HG03378 (cell line): Measurements from ENCODE around the gene PPIL1.

ENCODE experiments used
- ATAC-seq: cut with Tn5 transposase; IDR thresholded peaks from one replicate; pipeline ENCODE4 v1.9.1; 2021; ENCODE audit warnings: mild to moderate bottlenecking, moderate library complexity; ENCODE audit not compliant: unreplicated experiment

Gene PPIL1

GRCh38 chr6:36856277-36856676 lies 18.3 kb downstream of the PPIL1 start:
- ATAC-seq, result no peak

- no peak for ATAC-seq
Observed at GRCh38 chr6:36855750-36856149, 18.9 kb downstream of the PPIL1 start.

GRCh38 chr6:36853325-36853724 lies 21.3 kb downstream of the PPIL1 start:
- ATAC-seq, result no peak

GRCh38 chr6:36852481-36853147 lies 22.0 kb downstream of the PPIL1 start:
- ATAC-seq, result no peak

GRCh38 chr6:36851626-36852025 lies 23.0 kb downstream of the PPIL1 start:
- ATAC-seq, result no peak

GRCh38 chr6:36851149-36851614 lies 23.4 kb downstream of the PPIL1 start:
- no peak for ATAC-seq

- no peak for ATAC-seq
Observed at GRCh38 chr6:36850021-36850420, 24.6 kb downstream of the PPIL1 start.

- no peak for ATAC-seq
Observed at GRCh38 chr6:36848658-36849441, 25.8 kb downstream of the PPIL1 start.

GRCh38 chr6:36847991-36848390 lies 26.6 kb downstream of the PPIL1 start:
- ATAC-seq, result no peak

GRCh38 chr6:36847152-36847551 lies 27.5 kb downstream of the PPIL1 start:
- ATAC-seq, result no peak

- no peak for ATAC-seq
Observed at GRCh38 chr6:36845233-36845632, 29.4 kb downstream of the PPIL1 start.

GRCh38 chr6:36844232-36845170 lies 30.1 kb downstream of the PPIL1 start:
- ATAC-seq, result no peak

GRCh38 chr6:36843170-36843569 lies 31.4 kb downstream of the PPIL1 start:
- ATAC-seq, result no peak

GRCh38 chr6:36841756-36842155 lies 32.8 kb downstream of the PPIL1 start:
- ATAC-seq, result no peak

- no peak for ATAC-seq
Observed at GRCh38 chr6:36840432-36841403, 33.9 kb downstream of the PPIL1 start.

- no peak for ATAC-seq
Observed at GRCh38 chr6:36839749-36840431, 34.7 kb downstream of the PPIL1 start.

GRCh38 chr6:36838896-36839748 lies 35.5 kb downstream of the PPIL1 start, which contains the start of gene CPNE5:
Gene CPNE5 (minus strand): TSS chr6:36839444. CDS start chr6:36839377, 67 bp downstream.
- no peak for ATAC-seq

- no peak for ATAC-seq
Observed at GRCh38 chr6:36837686-36838085, 36.9 kb downstream of the PPIL1 start.

- no peak for ATAC-seq
Observed at GRCh38 chr6:36837022-36837339, 37.6 kb downstream of the PPIL1 start.
